HG03175 (cell line): ENCODE results near the gene PDCD1.
"Not testable (repeated sequence)": the region's sequence is repeated elsewhere in the genome, so short reads cannot be mapped to it uniquely, and the experiment has no call there.

Experiments used
- ATAC-seq: cut with Tn5 transposase; IDR thresholded peaks from one replicate; pipeline ENCODE4 v1.9.1; 2021; ENCODE audit warnings: mild to moderate bottlenecking, moderate library complexity; ENCODE audit not compliant: unreplicated experiment

Gene PDCD1

DNA sequence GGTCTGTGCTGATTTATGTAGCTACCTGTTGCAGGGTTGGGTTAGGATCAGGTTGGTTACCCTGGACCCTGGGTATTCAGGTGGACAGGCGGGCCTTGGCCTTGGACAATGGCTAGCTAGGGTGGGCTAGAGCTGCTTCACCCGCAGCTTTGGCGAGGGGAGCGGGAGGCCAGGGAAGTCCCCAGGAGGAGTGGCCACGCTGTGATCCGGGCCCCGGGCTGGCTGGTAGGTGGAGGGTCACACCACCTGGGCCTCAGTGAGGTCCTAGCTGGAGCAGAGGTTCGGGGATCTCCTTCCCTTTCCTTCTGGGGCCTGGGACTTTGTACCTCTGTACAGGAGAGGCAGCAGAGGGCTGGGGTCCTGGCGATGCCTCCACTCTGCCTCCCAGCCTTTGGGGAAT, 20.6 kb upstream of the PDCD1 start:
- ATAC-seq: no peak

DNA sequence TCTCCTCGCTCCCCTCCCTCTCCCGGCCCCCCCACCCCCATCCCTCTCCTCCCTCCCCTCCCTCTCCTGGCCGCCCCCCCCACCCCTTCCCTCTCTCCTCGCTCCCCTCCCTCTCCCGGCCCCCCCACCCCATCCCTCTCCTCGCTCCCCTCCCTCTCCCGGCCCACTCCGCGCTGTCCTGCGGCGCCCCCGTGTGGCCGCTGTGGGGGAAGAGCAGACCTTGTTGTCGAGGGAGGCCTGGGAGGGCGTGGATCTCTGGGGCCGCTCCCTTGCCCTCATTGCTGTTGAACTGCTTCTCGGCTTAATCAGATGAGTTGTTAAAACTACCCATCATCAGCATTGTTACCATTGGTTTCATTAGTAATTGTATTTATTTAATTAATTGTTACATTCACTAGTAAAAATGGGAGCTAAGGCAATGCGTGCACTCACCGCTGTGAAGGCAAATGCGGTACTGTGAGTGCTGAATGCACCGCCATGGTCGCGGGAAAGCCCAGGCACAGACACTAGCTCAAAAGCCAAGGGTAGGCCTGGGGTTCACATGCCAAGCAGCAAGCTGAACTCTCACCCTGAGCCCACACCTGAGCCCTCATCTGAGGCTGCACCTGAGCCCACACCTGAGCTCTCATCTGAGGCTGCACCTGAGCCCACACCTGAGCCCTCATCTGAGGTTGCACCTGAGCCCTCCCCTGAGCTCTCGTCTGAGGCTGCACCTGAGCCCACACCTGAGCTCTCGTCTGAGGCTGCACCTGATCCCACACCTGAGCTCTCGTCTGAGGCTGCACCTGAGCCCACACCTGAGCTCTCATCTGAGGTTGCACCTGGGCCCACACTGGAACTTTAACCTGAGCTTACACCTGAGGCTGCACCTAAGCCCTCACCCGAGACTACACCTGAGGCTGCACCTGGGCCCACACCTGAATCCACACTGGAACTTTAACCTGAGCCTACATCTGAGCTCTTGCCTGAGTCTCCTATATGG, 19.6 kb upstream of the PDCD1 start:
- ATAC-seq: no peak

DNA sequence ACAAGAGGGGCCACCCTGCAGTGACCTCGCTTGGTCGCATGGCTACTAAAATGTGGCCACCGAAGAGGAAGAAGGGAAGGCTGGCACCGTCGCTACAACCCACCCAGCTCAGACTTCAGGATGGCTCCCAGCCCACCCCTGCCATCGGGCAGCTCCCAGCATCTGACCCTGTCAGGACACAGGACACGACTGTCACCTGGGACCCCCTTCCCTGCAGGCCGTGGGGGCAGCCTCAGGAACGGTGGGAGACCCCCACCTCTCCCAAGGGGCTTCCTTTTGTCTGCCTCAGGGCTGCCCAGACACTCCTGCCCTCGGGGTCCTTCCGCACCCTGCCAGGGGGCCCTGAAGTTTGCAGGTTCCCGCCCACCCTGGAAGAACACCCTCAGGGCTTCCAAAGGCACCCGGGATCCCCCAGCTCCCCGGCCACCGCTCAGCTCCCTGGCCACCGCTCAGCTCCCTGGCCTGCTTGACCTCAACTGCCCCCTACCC, 18.5 kb upstream of the PDCD1 start:
- no peak for ATAC-seq

- ATAC-seq: no peak
These were observed 18.0 kb upstream of the PDCD1 start for GRCh38 chr2:241876528-241877196.

- ATAC-seq: not testable (repeated sequence)
These were observed 17.2 kb upstream of the PDCD1 start for GRCh38 chr2:241875754-241876527.

DNA sequence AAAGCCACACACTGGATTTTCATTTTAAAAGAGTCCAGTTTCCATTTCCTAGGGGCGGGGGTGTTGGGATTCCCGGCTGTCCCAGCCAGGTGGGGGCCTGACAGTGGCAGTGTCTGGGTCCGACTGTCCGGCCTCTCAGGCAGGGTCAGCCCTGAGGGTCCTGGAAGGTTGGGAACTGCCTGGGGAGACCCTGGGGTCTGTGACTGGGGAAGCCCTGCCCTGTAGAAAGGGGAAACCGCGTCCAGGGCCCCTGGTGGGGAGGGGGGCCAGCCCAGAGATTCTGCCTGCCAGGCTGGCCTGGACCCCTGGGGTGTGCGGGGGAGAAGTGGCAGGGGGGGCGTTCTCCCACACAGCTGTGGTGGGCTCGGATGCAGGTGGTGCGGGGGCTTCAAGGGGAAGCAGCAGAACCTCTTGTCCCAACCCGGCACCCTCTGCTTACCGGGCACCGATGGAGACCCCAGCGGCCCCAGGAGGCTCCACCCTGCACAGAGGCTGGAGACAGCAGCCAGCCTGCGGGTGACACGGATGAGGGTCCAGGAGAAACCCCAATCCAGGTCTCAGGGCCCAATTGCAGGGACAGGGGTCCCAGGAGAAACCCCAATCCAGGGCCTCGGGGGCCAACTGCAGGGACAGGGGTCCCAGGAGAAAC, 15.7 kb upstream of the PDCD1 start:
- ATAC-seq: no peak

GRCh38 chr2:241873803-241874110, 15.1 kb upstream of the PDCD1 start:
- ATAC-seq: no peak

DNA sequence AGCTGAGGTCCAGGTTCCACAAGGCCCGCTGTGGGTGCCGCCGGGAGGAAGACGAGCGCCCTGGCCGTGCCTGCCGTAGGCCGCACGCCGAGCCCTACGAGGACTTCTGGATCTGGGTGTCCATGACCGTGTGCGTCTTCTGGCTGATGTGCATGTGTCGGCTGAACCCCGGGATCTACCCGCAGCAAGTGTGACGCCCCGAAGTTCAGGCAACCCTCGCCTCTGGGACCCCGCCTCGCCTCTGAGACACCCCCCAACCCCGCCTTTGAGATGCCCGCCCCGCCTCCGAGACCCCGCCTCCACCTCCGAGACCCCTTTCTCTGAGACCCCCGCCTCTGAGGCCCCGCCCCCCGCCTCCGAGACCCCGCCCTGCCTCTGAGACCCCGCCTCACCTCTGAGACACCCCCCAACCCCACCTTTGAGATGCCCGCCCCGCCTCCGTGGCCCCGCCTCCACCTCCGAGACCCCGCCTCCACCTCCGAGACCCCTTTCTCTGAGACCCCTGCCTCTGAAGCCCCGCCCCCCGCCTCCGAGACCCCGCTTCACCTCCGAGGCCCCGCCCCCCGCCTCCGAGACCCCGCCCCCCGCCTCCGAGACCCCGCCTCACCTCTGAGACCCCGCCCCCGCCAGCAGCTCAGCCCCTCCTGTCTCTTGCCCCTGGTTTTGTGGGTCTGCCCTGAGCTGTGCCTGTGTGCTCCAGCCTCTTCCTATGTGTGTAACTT, 14.5 kb upstream of the PDCD1 start:
- no peak for ATAC-seq

- ATAC-seq: no peak
These were observed 13.6 kb upstream of the PDCD1 start for GRCh38 chr2:241872313-241872642.

- no peak for ATAC-seq
These were observed 13.0 kb upstream of the PDCD1 start for GRCh38 chr2:241871538-241872312.

- peak; percentile 38 for ATAC-seq
These were observed 12.2 kb upstream of the PDCD1 start for GRCh38 chr2:241870611-241871537.

- ATAC-seq: no peak
These were observed 11.4 kb upstream of the PDCD1 start for GRCh38 chr2:241870081-241870541.

GRCh38 chr2:241869087-241869961, 10.6 kb upstream of the PDCD1 start, which contains the start of gene RTP5:
TSS of gene RTP5 (plus strand) at chr2:241869729. CDS start at chr2:241869757, 28 bp downstream.
- ATAC-seq: no peak

DNA sequence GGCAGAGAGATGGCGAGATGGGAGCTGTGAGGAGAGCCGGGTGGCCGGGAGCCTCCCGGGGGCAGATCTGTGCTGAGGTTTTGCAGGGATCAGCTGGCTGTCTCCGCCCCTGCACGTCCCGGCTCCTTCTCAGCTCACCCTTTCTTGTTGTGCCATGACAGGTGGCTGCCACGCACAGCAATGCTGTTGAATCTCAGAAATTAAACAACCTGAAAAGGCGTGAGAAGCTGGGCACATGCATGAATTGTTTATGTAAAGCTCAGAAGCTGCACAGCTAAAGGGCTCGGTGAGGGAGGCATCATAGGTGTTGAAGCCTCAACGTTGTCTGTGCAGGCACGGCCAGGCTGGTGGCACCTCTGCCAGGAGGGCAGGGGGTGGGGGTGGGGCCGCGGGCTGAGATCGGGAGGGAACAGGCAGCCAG, 10.0 kb upstream of the PDCD1 start:
- ATAC-seq: no peak

- ATAC-seq: no peak
These were observed 9.2 kb upstream of the PDCD1 start for GRCh38 chr2:241867776-241868420.

DNA sequence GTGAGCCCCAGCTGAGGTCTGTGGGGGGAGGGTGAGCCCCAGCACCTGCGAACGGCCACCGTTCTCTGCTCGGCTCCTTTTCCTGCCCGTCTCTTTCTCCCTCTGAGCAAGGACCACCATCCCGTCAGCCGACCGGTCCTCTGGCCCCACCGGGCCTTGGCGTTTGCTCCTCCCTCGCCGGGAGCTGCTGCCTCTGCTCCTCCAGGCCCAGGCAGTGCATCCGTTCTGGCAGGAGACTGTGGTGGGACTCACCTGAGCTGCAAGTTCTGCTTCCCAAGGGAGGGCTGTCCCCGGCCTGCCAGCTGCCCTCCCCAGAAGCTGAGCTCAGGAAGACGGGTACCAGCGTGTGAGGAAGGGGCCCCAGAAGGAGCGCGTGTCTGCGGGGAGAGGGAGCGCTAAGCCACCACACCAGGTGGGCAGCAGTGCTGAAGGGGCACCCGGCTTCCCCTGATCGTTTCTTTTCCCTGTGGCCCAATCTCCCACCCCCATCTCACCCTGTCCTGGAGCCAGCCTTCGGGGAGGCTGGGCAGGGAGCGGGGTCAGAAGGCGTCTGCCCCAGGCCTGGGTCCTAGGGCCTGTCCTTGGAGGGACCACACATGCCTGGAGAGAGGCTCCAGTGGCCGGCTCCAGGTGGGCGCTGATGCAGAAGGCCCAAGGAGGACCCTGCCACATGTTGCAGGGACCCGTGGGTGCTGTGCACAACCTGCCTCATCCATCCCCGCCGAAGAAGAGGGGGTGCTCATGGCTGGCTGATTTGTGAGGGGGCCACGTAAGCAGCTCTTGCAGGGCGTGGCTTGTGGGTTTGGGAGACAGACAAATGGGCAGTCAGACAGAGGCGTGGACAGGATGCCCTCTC, 8.3 kb upstream of the PDCD1 start:
- no peak for ATAC-seq
